Measurements from ENCODE around the gene ZNF236.
"Not testable (repeated sequence)": the region's sequence is repeated elsewhere in the genome, so short reads cannot be mapped to it uniquely, and the experiment has no call there.

ZNF236 gene

DNA sequence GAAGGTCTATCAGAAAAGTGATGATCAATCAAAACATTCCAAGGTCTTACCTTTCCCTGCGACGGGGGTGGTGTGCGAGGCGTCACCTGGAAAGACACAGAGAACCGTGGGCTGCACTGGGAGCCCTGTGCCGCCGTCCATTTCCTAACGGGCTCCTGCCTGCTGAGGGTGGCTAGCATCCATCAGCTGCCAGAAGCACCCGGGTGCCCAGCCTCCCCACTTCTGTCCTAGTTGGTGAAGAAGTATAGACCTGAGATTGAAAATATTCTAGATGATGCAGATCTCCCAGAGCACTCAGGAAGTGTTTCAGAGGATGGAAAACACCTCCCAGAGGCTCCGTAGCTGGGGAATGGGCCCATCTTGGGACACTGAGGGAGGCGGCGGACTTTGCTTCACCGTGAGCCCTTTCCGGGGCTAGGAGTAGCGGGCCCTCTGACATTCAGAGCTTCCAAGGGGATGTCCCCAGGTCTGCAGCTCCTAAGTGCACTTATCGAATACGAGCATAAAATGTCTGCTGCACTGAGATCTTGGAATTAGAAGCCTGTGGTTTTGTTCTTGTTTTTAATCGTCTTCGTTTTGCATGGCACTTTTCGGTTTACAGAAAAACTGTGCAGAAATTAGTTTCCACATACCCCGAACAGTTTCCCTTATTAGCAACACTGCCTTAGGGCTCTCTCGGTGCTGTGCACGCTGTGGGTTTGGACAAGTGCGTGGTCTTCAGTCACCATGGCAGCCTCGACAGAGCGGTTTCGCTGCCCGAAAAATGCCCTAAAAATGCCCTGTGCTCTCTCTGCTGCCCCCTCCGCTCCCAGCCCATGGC lies 166.7 kb downstream of the ZNF236 start:
- no peak for DNase-seq (ENCODE audit: low read depth)

GRCh38 chr18:76989647-76990190 lies 167.4 kb downstream of the ZNF236 start:
- no peak for DNase-seq (ENCODE audit: low read depth)

GRCh38 chr18:76990343-76991020 lies 168.1 kb downstream of the ZNF236 start:
- not testable (repeated sequence) for DNase-seq (ENCODE audit: low read depth)

- DNase-seq (ENCODE audit: low read depth): no peak
These were observed 168.8 kb downstream of the ZNF236 start for GRCh38 chr18:76991021-76991688.

- no peak for DNase-seq (ENCODE audit: low read depth)
These were observed 170.1 kb downstream of the ZNF236 start for GRCh38 chr18:76992226-76993084.

DNA sequence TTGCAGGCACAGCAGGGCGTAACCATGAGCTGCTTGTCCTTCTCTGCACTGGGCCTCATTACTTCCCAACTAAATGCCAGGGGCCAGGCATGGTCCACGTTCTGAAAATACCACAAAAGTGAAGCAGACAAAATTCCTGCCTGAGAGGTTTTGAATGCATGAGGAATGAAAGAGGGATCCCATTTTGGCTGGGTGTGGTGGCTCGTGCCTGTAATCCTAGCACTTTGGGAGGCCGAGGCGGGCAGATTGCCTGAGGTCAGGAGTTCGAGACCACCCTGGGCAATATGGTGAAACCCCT lies 170.7 kb downstream of the ZNF236 start:
- DNase-seq (ENCODE audit: low read depth): no peak

- DNase-seq (ENCODE audit: low read depth): no peak
These were observed 171.2 kb downstream of the ZNF236 start for GRCh38 chr18:76993573-76993972.

DNA sequence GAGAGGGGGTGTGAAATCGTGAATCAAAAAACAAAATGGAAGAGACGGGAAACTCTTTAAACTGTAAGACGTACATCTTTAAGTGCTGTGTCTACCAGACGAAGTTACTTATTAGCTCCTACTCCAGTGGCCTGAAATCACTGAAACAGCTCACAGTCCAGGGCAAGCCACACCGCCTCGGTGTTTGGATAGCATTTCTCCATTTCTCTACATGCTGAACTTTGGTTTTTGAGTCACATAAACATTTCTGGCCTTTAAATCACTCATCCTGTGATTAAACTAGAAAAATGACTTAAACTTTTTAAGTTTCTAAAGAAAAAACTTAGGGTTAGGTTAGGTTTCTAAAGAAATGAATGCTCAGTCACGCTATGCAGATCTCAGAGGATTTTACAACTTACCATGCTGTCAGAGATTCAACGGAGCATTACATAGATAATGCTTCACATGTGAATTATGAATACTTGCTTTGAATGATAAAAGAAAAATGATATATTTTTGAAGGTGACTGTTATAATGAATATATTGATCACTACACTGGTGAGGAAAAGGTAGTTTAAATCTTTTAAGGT lies 171.8 kb downstream of the ZNF236 start:
- DNase-seq (ENCODE audit: low read depth): no peak

GRCh38 chr18:76995896-76996295 lies 173.5 kb downstream of the ZNF236 start:
- DNase-seq (ENCODE audit: low read depth): no peak

- DNase-seq (ENCODE audit: low read depth): no peak
These were observed 174.1 kb downstream of the ZNF236 start for GRCh38 chr18:76996429-76996828.

GRCh38 chr18:76997951-76998808 lies 175.8 kb downstream of the ZNF236 start:
- no peak for DNase-seq (ENCODE audit: low read depth)

GRCh38 chr18:76999077-76999476 lies 176.7 kb downstream of the ZNF236 start:
- no peak for DNase-seq (ENCODE audit: low read depth)

DNA sequence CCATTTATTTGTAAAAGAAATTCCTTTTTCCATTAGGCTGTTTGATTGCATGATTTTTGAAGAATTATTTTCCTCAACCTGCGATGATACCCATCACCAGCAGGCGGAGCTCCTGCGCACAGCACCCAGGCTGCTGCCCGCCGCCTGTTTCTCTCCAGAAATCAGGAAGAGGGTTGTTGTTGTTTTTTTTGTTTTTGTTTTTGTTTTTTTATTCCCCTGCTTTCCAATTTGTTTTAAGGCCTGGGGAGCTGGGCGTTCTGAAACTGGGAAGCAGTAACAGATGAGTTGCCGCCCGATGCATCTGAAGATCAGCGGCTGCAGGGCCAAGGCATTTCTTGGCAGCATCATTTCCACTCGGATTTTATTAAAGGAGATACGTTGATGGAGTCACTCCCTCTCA lies 178.2 kb downstream of the ZNF236 start:
- peak; percentile 22 for DNase-seq (ENCODE audit: low read depth)

DNA sequence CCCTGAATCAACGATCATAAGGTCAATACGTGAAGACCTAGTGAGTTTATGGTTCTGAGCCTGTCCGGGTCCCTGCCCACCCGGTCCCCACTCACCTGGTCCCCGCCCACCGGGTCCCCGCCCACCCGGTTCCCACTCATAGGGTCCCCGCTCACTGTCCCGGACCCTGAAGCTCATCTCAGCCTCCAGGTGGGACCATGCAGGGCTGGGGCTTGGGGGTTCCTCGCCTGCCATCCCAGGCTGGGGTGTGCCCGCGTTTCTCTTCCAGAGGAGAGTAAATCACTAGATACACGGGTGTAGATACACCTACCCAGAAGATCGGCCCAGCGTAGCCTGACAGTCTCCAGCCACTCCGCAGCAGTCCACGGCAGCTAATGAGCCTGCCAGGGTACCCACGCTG lies 178.7 kb downstream of the ZNF236 start:
- DNase-seq (ENCODE audit: low read depth): no peak

GRCh38 chr18:77001979-77002378 lies 179.6 kb downstream of the ZNF236 start:
- DNase-seq (ENCODE audit: low read depth): no peak

DNA sequence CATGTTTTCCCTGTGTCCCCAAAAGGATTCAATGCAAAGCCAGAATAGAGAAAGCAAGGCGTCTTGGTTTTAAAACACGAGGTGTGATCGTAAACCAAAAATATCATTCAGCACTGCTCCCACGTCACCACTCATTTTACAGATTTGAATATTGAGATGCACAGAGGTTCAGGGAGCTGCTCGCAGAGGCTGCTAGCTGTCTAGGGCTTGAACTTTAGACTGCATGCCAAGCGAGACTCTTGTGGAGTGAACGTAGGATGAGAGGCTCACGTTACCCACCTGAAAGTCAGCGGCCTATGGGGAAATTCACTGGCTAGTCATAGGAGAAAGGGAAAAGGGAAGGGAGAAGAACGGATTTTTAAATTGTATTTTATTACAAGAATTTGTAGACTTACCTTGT lies 180.1 kb downstream of the ZNF236 start:
- DNase-seq (ENCODE audit: low read depth): no peak

DNA sequence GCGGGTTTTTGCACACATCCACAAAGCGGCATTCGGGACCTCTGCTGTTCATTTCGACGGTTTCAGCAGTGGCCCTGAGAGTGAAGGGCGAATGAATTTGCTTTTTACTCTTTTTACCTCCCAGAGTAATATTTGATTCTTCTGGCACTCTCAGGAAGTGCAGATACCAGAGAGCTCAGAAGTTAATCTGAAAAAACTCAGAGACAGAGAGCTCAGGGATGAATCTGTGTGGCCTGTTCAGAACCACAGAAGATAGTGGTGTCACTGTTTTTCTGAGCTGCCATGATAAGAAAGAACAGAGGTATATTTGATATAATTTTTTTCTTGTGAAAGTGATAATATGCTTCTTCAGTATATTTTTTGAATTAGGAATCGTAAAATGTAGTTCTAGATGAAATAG lies 181.0 kb downstream of the ZNF236 start:
- no peak for DNase-seq (ENCODE audit: low read depth)

DNA sequence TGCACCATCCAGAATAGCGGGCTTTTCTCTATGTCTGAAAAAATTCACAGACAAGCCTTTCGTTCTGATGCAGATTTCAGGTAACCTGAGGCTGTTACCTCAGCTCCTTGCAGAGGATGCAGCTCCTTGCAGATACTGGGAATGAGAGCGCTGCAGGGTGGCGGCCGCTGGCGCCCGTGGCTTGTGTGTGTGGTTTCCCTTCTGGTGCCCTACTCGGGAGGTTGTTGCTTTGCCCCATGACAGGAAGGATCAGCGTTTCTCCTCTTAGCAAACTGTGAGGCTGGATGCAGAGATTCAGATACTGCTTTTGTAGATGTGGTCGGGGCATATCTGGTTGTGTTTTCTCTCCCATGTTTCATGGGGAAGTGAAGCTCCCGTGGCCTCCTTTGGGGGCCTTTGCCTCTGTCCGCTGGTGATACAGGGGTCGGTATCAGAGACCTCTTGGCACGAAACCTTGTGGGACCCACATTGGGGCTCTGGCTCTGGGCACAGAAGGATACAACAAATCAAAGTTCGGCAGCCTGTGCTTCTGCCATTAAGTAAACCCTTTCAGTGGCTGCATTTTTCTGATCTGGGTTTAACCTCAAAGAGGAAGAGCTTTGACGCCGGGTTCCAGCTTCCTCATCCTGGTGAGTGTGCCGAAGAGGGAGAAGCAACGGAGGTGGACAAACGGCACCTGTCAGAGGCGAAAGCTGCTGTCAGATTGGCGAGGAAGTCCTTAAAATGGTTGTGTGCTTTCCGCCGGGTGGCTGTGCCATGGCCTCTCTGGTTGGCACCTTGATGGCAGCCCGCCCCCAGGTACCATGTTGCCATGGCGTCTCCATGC lies 182.4 kb downstream of the ZNF236 start:
- DNase-seq (ENCODE audit: low read depth): no peak

GRCh38 chr18:77005651-77006195 lies 183.4 kb downstream of the ZNF236 start:
- no peak for DNase-seq (ENCODE audit: low read depth)

Measured in stimulated activated CD8-positive, alpha-beta memory T cell treated with anti-CD3 and anti-CD28 coated beads, Interleukin-4, amount 100 ng/mL, for 24 hours (primary cell).